Spleen (tissue), 11 donors: ENCODE results near the gene TTC3. TPM values are rescaled to one million over a fixed set of nuclear protein-coding genes. Genes with fewer than 3 reads are reported as not detected.
"Not testable (repeated sequence)": the region's sequence is repeated elsewhere in the genome, so short reads cannot be mapped to it uniquely, and the experiment has no call there.

Experiments used
- DNase-seq: peaks from one replicate; pipeline ENCODE4 v3.0.0-alpha.2; 2020
- H3K27ac ChIP-seq, 8 donors: fragments of 200-600 bp; sonication (generic) in 7 of 8; 1 replicate in 4 of 8; 2 replicates in 4 of 8; pipeline versions ENCODE4 v1.5.0 to v1.8.0; 2016 to 2021; ENCODE audit warnings: inconsistent platforms in 4 of 8, mild to moderate bottlenecking in 4 of 8, moderate library complexity in 1 of 8
- H3K27me3 ChIP-seq, 7 donors: fragments of 200-600 bp; sonication (generic) in 6 of 7; replicated peaks in 1 of 7; 1 replicate in 4 of 7; 2 replicates in 3 of 7; pipeline versions ENCODE4 v1.5.0 to v1.8.0; 2016 to 2021; ENCODE audit warnings: inconsistent platforms in 3 of 7, mild to moderate bottlenecking in 1 of 7
- H3K36me3 ChIP-seq, 6 donors: fragments of 200-600 bp; sonication (generic) in 5 of 6; 1 replicate in 4 of 6; 2 replicates in 2 of 6; pipeline versions ENCODE4 v1.5.0 to v1.8.0; 2016 to 2021; ENCODE audit warnings: inconsistent platforms in 2 of 6
- H3K4me1 ChIP-seq, 6 donors: fragments of 200-600 bp; sonication (generic) in 5 of 6; 1 replicate in 3 of 6; 2 replicates in 3 of 6; pipeline versions ENCODE4 v1.5.0 to v1.8.0; 2016 to 2021; ENCODE audit warnings: inconsistent platforms in 3 of 6
- H3K4me3 ChIP-seq, 8 donors: fragments of 200-600 bp; sonication (generic) in 7 of 8; 1 replicate in 4 of 8; 2 replicates in 4 of 8; pipeline versions ENCODE4 v1.5.0 to v1.8.0; 2016 to 2021; ENCODE audit warnings: inconsistent platforms in 4 of 8, mild to moderate bottlenecking in 4 of 8, moderate library complexity in 2 of 8
- H3K9me3 ChIP-seq, 8 donors: fragments of 200-600 bp; sonication (generic) in 7 of 8; 1 replicate in 4 of 8; 2 replicates in 4 of 8; pipeline versions ENCODE4 v1.5.0 to v1.8.0; 2016 to 2021; ENCODE audit warnings: inconsistent platforms in 4 of 8
- CTCF ChIP-seq, 11 experiments: fragments of 200-600 bp in 7 of 11; fragments of 450-650 bp in 4 of 11; sonication (generic) in 4 of 11; IDR thresholded peaks in 8 of 11; conservative IDR thresholded peaks in 3 of 11; 1 replicate in 7 of 11; 2 replicates in 4 of 11; pipeline versions ENCODE4 v1.4.0 to v1.8.0; 2016 to 2021; ENCODE audit warnings: antibody characterized with exemption in 11 of 11, inconsistent platforms in 4 of 11, mild to moderate bottlenecking in 1 of 11
- POLR2A ChIP-seq, 3 donors: fragments of 450-650 bp; IDR thresholded peaks; one replicate each; pipeline ENCODE4 v1.5.1; 2017; ENCODE audit warnings: antibody characterized with exemption in 3 of 3, mild to moderate bottlenecking in 1 of 3
- POLR2AphosphoS5 ChIP-seq, 3 donors: sonication (generic); formaldehyde crosslinking; IDR thresholded peaks; one replicate each; pipeline ENCODE4 v1.5.1; 2017; ENCODE audit warnings: antibody characterized with exemption in 3 of 3
- WGBS, 5 donors: extraction: QIAGEN DNeasy Blood & Tissue Kit in 3 of 5; methylation state at CpG; one replicate each; pipeline versions ENCODE4 v1.1.5 to v1.1.7; 2013 to 2018; 5-methylcytosine and 5-hydroxymethylcytosine counted together
- intact Hi-C: fragments of 100-400 bp; cut with DNase I; formaldehyde crosslinking; loops from one replicate; pipeline ENCODE4 v1.15.0; 2023; ENCODE audit warnings: low total_unique reads
- polyA plus RNA-seq, 3 donors: library from polyadenylated mRNA; stranded (reverse); fragments of 200-250 nt; gene quantifications; one replicate each; pipeline ENCODE4 v1.2.1, GENCODE V29; 2013
- total RNA-seq, 7 donors: library from RNA; depleted of rRNA in 3 of 7; stranded (reverse); fragments of >200 nt in 3 of 7; fragmentation: NEBNext Ultra II Directional in 4 of 7; extraction: Animal tissue kit (Norgen Biotek cat#: 25700) in 4 of 7; gene quantifications; one replicate each; pipeline versions ENCODE4 v1.1.0 to v1.2.1, GENCODE V29; 2016 to 2021
- donor health status: healthy with polysubstance abuse.
- donor health status: DM: no; HTN: no; CAD: no; lungs with moderate emphysema.
- donor health status: DM: no; HTN: no; CAD: no.
- donor health status: Bipolar disorder and iron deficiency.
- donor health status: healthy.
- donor health status: DM: no; HTN: no; CAD: no.
- donor health status: DM: yes; HTN: yes; CAD: no.

TTC3 gene
- total and polyA plus RNA-seq, 10 donors = 16.0 to 143 (median 80.7) TPM

DNA sequence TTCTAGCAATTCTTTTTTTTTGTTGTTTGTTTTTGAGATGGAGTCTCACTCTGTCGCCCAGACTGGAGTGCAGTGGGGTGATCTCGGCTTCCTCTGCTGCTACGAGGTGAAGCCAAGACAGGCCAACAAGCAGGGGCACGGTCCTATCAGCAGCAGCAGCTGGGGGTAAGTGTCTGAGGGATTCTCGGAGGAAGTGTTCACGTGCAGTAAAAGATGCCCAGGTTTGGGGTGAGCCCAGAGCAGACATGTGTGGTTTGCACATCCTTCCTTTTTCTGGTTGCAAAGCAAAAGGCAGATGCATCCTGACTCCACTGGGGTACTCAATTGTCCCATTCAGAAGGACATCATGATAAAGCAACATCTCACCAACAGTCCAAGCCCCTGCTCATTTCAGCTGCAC lies 27.9 kb upstream of the TTC3 start:
- no peak for TF ChIP-seq POLR2A (IDR thresholded peaks at IDR 0.05)
- no peak for TF ChIP-seq CTCF (IDR thresholded peaks at IDR 0.05 in 8 of 11, conservative IDR thresholded peaks at IDR 0.05 in 3 of 11)
- no peak for TF ChIP-seq POLR2AphosphoS5 (IDR thresholded peaks at IDR 0.05)
- 14 to 27% (median 24%) methylated on average over 6 of the region's 6 CpGs for WGBS, 5 donors
- H3K27ac ChIP-seq = no peak overlapping the region
- H3K36me3 ChIP-seq = no peaks in the 10 kb centered on the region
- intact Hi-C loops = no loop called here
- no peaks in the 10 kb centered on the region for H3K9me3 ChIP-seq
- no peak overlapping the region for H3K4me3 ChIP-seq
- peaks cover 0 to 7% (median 0%) of the 10 kb centered on the region in 7 donors for H3K27me3 ChIP-seq
- H3K4me1 ChIP-seq = peaks cover 0 to 7% (median 0%) of the 10 kb centered on the region in 6 donors
- DNase-seq = no peak

- Histone ChIP-seq H3K4me3 (no peak overlapping the region), H3K27ac (no peak overlapping the region), H3K36me3 (no peaks in the 10 kb centered on the region), H3K27me3 (peaks cover 0 to 7% (median 0%) of the 10 kb centered on the region in 7 donors), H3K9me3 (no peaks in the 10 kb centered on the region), H3K4me1 (peaks cover 0 to 7% (median 0%) of the 10 kb centered on the region in 6 donors)
- 65 to 74% (median 72%) methylated on average over 6 of the region's 6 CpGs for WGBS, 5 donors
- intact Hi-C loops = no loop called here
- TF ChIP-seq POLR2A (IDR thresholded peaks at IDR 0.05) (no peak), POLR2AphosphoS5 (IDR thresholded peaks at IDR 0.05) (no peak), CTCF (IDR thresholded peaks at IDR 0.05 in 8 of 11, conservative IDR thresholded peaks at IDR 0.05 in 3 of 11) (no peak)
- DNase-seq = no peak
Observed at GRCh38 chr21:37045556-37045955, 27.5 kb upstream of the TTC3 start.

DNA sequence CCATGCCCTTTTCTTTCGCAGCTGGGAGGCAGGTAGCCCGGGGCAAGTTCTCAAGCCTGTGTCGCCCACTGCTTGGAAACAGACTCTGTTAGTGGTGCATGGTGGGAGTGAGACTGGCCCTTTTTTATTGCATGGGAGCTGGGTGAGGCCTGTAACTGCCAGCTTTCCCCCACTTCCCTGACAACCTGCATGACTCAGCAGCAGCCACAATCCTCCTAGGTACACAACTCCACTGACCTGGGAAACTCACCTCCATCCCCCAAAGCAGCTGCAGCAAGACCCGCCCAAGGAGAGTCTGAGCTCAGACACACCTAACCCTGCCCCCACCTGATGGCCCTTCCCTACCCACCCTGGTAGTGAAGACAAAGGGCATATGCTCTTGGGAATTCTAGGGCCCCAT lies 26.0 kb upstream of the TTC3 start:
- WGBS, 5 donors = 90 to 96% (median 94%) methylated on average over 4 of the region's 4 CpGs
- peaks cover 0 to 7% (median 0%) of the 10 kb centered on the region in 6 donors for H3K4me1 ChIP-seq

GRCh38 chr21:37049741-37050140 lies 23.3 kb upstream of the TTC3 start:
- H3K4me3 ChIP-seq, H3K4me1 ChIP-seq, intact Hi-C loops, DNase-seq, H3K36me3 ChIP-seq, H3K9me3 ChIP-seq, H3K27me3 ChIP-seq, H3K27ac ChIP-seq: not testable (repeated sequence)
- 59 to 91% (median 84%) methylated on average over 3 of the region's 3 CpGs for WGBS, 5 donors

More for the DNA sequence above, 26.0 kb upstream of the TTC3 start:
- intact Hi-C loops = no loop called here
- H3K27me3 ChIP-seq = peaks cover 0 to 7% (median 0%) of the 10 kb centered on the region in 7 donors
- no peak overlapping the region for H3K27ac ChIP-seq
- H3K4me3 ChIP-seq = no peak overlapping the region
- TF ChIP-seq POLR2AphosphoS5 (IDR thresholded peaks at IDR 0.05) (no peak), CTCF (IDR thresholded peaks at IDR 0.05 in 8 of 11, conservative IDR thresholded peaks at IDR 0.05 in 3 of 11) (no peak), POLR2A (IDR thresholded peaks at IDR 0.05) (no peak)
- no peaks in the 10 kb centered on the region for H3K9me3 ChIP-seq
- no peak for DNase-seq
- no peaks in the 10 kb centered on the region for H3K36me3 ChIP-seq
